Stimulated activated naive CD8-positive, alpha-beta T cell treated with anti-CD3 and anti-CD28 coated beads, Interleukin-15, Interleukin-2, amounts not matched to agents 100 ng/mL and 50 ng/mL, for 24 hours (primary cell): ENCODE results near the gene GPR152.
"Not testable (repeated sequence)": the region's sequence is repeated elsewhere in the genome, so short reads cannot be mapped to it uniquely, and the experiment has no call there.

Experiments
- H3K27ac Mint-ChIP-seq: one replicate; pipeline ENCODE4 v1.8.0; 2021; ENCODE audit warnings: mild to moderate bottlenecking, mixed read lengths
- H3K27me3 Mint-ChIP-seq: one replicate; pipeline ENCODE4 v1.8.0; 2021; ENCODE audit warnings: mixed read lengths
- H3K36me3 Mint-ChIP-seq: one replicate; pipeline ENCODE4 v1.8.0; 2021; ENCODE audit warnings: low read depth, mixed read lengths
- H3K4me1 Mint-ChIP-seq: one replicate; pipeline ENCODE4 v1.8.0; 2021; ENCODE audit warnings: low read depth, mixed read lengths
- H3K4me3 Mint-ChIP-seq: one replicate; pipeline ENCODE4 v1.8.0; 2021; ENCODE audit warnings: mild to moderate bottlenecking, mixed read lengths
- H3K9me3 Mint-ChIP-seq: one replicate; pipeline ENCODE4 v1.8.0; 2021; ENCODE audit warnings: mixed read lengths

The GPR152 gene

GRCh38 chr11:67408437-67409200, 43.9 kb downstream of the GPR152 start:
- peak overlapping the region; percentile 97 for H3K27ac Mint-ChIP-seq
- H3K27me3 Mint-ChIP-seq = no peaks in the 10 kb centered on the region

GRCh38 chr11:67407688-67408163, 44.8 kb downstream of the GPR152 start:
- Mint-ChIP-seq H3K27ac (peak overlapping the region; percentile 97), H3K27me3 (no peaks in the 10 kb centered on the region), H3K9me3 (no peaks in the 10 kb centered on the region), H3K4me3 (peak overlapping the region; percentile 98), H3K36me3 (peaks cover 12% of the 10 kb centered on the region), H3K4me1 (peaks cover 88% of the 10 kb centered on the region)

More at GRCh38 chr11:67408437-67409200, 43.9 kb downstream of the GPR152 start:
- H3K9me3 Mint-ChIP-seq = no peaks in the 10 kb centered on the region
- peaks cover 88% of the 10 kb centered on the region for H3K4me1 Mint-ChIP-seq
- H3K4me3 Mint-ChIP-seq = peak overlapping the region; percentile 98
- peaks cover 12% of the 10 kb centered on the region for H3K36me3 Mint-ChIP-seq

GRCh38 chr11:67406969-67407687, 45.4 kb downstream of the GPR152 start:
- Mint-ChIP-seq H3K27me3 (no peaks in the 10 kb centered on the region), H3K9me3 (no peaks in the 10 kb centered on the region), H3K36me3 (peaks cover 12% of the 10 kb centered on the region), H3K27ac (peak overlapping the region; percentile 97), H3K4me1 (peaks cover 88% of the 10 kb centered on the region), H3K4me3 (peak overlapping the region; percentile 98)

GRCh38 chr11:67406420-67406968, 46.0 kb downstream of the GPR152 start:
- peak overlapping the region; percentile 97 for H3K27ac Mint-ChIP-seq
- H3K4me1 Mint-ChIP-seq = peaks cover 84% of the 10 kb centered on the region
- peaks cover 12% of the 10 kb centered on the region for H3K36me3 Mint-ChIP-seq
- H3K9me3 Mint-ChIP-seq = no peaks in the 10 kb centered on the region
- no peaks in the 10 kb centered on the region for H3K27me3 Mint-ChIP-seq
- H3K4me3 Mint-ChIP-seq = peak overlapping the region; percentile 98

- H3K27me3 Mint-ChIP-seq = no peaks in the 10 kb centered on the region
- H3K4me3 Mint-ChIP-seq = peak overlapping the region; percentile 98
- peaks cover 12% of the 10 kb centered on the region for H3K36me3 Mint-ChIP-seq
- H3K4me1 Mint-ChIP-seq = peaks cover 77% of the 10 kb centered on the region
- peak overlapping the region; percentile 97 for H3K27ac Mint-ChIP-seq
- no peaks in the 10 kb centered on the region for H3K9me3 Mint-ChIP-seq
Observed at GRCh38 chr11:67405688-67406339, 46.7 kb downstream of the GPR152 start.

GRCh38 chr11:67405196-67405567, 47.3 kb downstream of the GPR152 start:
- Mint-ChIP-seq H3K4me1 (peaks cover 77% of the 10 kb centered on the region), H3K36me3 (peaks cover 17% of the 10 kb centered on the region)

GRCh38 chr11:67404515-67405195, 47.9 kb downstream of the GPR152 start:
- no peaks in the 10 kb centered on the region for H3K9me3 Mint-ChIP-seq
- peak overlapping the region; percentile 98 for H3K4me3 Mint-ChIP-seq
- H3K27me3 Mint-ChIP-seq = no peaks in the 10 kb centered on the region
- H3K36me3 Mint-ChIP-seq = peaks cover 18% of the 10 kb centered on the region
- H3K4me1 Mint-ChIP-seq = peaks cover 76% of the 10 kb centered on the region
- peak overlapping the region; percentile 97 for H3K27ac Mint-ChIP-seq

More at GRCh38 chr11:67405196-67405567, 47.3 kb downstream of the GPR152 start:
- H3K9me3 Mint-ChIP-seq = no peaks in the 10 kb centered on the region
- H3K27ac Mint-ChIP-seq = peak overlapping the region; percentile 97
- H3K4me3 Mint-ChIP-seq = peak overlapping the region; percentile 98
- H3K27me3 Mint-ChIP-seq = no peaks in the 10 kb centered on the region

- H3K9me3 Mint-ChIP-seq, H3K27me3 Mint-ChIP-seq: not testable (repeated sequence)
- peaks cover 76% of the 10 kb centered on the region for H3K4me1 Mint-ChIP-seq
- peak overlapping the region; percentile 98 for H3K4me3 Mint-ChIP-seq
- peaks cover 29% of the 10 kb centered on the region for H3K36me3 Mint-ChIP-seq
- H3K27ac Mint-ChIP-seq = peak overlapping the region; percentile 97
Observed at GRCh38 chr11:67403085-67403484, 49.4 kb downstream of the GPR152 start.

- Mint-ChIP-seq H3K4me3 (peak overlapping the region; percentile 74), H3K36me3 (peaks cover 33% of the 10 kb centered on the region), H3K4me1 (peaks cover 75% of the 10 kb centered on the region), H3K27ac (peak overlapping the region; percentile 97)
- not testable (repeated sequence) for H3K9me3 Mint-ChIP-seq, H3K27me3 Mint-ChIP-seq
Observed at GRCh38 chr11:67402192-67402839, 50.2 kb downstream of the GPR152 start.

- Mint-ChIP-seq H3K4me1 (peaks cover 75% of the 10 kb centered on the region), H3K36me3 (peaks cover 32% of the 10 kb centered on the region), H3K27ac (peak within 1 kb of the TSS; percentile 97), H3K27me3 (no peaks in the 10 kb centered on the region), H3K4me3 (peak within 1 kb of the TSS; percentile 90), H3K9me3 (no peaks in the 10 kb centered on the region)
Observed at GRCh38 chr11:67401495-67402191, 50.9 kb downstream of the GPR152 start, which contains the start of gene PPP1CA. Gene PPP1CA (minus strand): TSS chr11:67401858. CDS start chr11:67401782, 76 bp downstream.
